Activated CD4-positive, alpha-beta T cell treated with anti-CD3 and anti-CD28 coated beads, Interleukin-2, amount 10 ng/mL, durations not matched to agents 24 days and 14 days (primary cell): Measurements from ENCODE around the gene MTX1. TPM values are rescaled to one million over a fixed set of nuclear protein-coding genes. Genes with fewer than 3 reads are reported as not detected.
A peak's percentile ranks its signal among the peaks of the same experiment; 100 is the strongest.

ENCODE experiments used
- DNase-seq: peaks from one replicate; pipeline ENCODE4 v3.0.0; 2022
- H3K27ac Mint-ChIP-seq: one replicate; pipeline ENCODE4 v1.8.0; 2022; ENCODE audit warnings: mild to moderate bottlenecking, mixed read lengths
- H3K27me3 Mint-ChIP-seq: one replicate; pipeline ENCODE4 v1.8.0; 2022; ENCODE audit warnings: mixed read lengths
- H3K36me3 Mint-ChIP-seq: one replicate; pipeline ENCODE4 v1.8.0; 2022; ENCODE audit warnings: low read depth, mild to moderate bottlenecking, mixed read lengths
- H3K4me1 Mint-ChIP-seq: one replicate; pipeline ENCODE4 v1.8.0; 2021; ENCODE audit warnings: mixed read lengths
- H3K4me3 Mint-ChIP-seq: one replicate; pipeline ENCODE4 v1.8.0; 2022; ENCODE audit warnings: mild to moderate bottlenecking, moderate library complexity, mixed read lengths
- H3K9me3 Mint-ChIP-seq: one replicate; pipeline ENCODE4 v1.8.0; 2021; ENCODE audit warnings: mixed read lengths
- intact Hi-C: fragments of 100-400 bp; cut with micrococcal nuclease; formaldehyde crosslinking; loops from one replicate; pipeline ENCODE4 v1.15.1; 2023
- total RNA-seq: library from RNA; stranded (reverse); gene quantifications from 2 replicates; pipeline ENCODE4 v1.2.3, GENCODE V29; 2022

MTX1 gene
- total RNA-seq, 1 donor from 2014 or later: 64.7 TPM

DNA sequence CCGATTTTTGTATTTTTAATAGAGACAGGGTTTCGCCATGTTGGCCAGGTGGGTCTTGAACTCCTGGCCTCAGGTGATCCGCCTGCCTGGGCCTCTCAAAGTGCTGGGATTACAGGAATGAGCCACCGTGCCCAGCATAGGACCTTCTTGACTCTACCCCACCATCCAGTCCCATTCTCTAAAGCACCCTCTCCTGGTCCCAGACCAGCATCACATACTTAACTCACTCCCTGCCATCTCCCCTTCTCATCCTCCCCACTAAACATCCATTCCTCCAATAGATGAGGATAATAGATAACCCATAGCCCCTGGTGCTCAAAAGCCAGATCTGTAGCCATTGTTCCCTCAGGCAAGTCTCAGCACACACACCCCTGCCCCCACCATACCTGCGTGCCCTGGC lies 44.7 kb downstream of the MTX1 start:
- H3K9me3 Mint-ChIP-seq: no peaks in the 10 kb centered on the region
- no peak for DNase-seq
- peak overlapping the region; percentile 85 for H3K4me3 Mint-ChIP-seq
- H3K36me3 Mint-ChIP-seq: peaks cover 23% of the 10 kb centered on the region
- peaks cover 26% of the 10 kb centered on the region for H3K4me1 Mint-ChIP-seq
- intact Hi-C loops: no loop called here
- H3K27me3 Mint-ChIP-seq: no peaks in the 10 kb centered on the region
- peak overlapping the region; percentile 46 for H3K27ac Mint-ChIP-seq

DNA sequence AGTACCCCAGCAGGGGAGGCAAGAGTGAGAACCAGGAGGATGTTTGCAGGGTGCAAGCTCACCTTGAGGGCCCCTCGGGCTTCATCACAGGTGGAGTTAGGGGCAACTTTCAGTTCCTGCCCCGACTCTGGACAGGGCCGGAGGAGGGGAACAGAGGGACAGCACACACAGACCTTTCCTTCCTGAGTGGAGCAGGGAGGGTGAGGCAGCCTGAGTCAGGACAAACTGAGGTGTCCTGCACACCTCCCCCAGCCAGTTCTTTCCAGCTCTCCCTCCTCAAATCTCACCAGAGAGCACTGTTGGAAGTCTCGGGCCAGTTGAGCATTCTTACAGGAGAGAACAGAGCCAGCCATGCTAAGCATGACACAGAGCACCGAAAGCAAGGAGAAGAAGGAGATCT lies 45.3 kb downstream of the MTX1 start:
- peaks cover 26% of the 10 kb centered on the region for H3K4me1 Mint-ChIP-seq
- H3K4me3 Mint-ChIP-seq: peak overlapping the region; percentile 85
- H3K36me3 Mint-ChIP-seq: peaks cover 29% of the 10 kb centered on the region
- peak overlapping the region; percentile 81 for H3K27ac Mint-ChIP-seq
- no peaks in the 10 kb centered on the region for H3K9me3 Mint-ChIP-seq
- DNase-seq: no peak
- intact Hi-C loops: no loop called here
- no peaks in the 10 kb centered on the region for H3K27me3 Mint-ChIP-seq

DNA sequence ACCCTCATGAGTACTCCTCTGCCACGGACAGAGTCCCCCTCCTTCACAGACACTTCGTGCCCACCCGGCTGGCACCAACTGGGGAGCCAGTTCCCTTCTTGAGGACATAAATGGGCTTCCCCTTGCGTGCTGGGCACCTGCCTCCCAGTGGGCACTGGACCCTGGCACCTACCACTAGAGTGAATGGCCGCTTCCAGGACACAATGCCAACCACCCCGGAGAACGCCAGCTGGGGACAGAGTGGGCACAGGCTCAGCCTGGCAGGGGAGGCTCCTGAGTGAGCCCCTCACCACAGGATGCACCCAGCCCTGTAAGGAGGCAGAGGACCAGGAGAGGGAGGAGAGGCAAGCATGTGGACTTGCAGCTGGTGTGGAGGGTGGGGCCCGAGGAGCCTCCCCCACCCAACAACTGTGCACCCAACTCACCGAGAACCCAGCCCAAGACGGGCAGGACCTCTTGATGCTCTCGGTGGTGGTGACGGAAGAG lies 45.8 kb downstream of the MTX1 start:
- Mint-ChIP-seq H3K9me3 (no peaks in the 10 kb centered on the region), H3K36me3 (peaks cover 32% of the 10 kb centered on the region), H3K27ac (peak overlapping the region; percentile 81), H3K4me3 (peak overlapping the region; percentile 85), H3K27me3 (no peaks in the 10 kb centered on the region), H3K4me1 (peaks cover 26% of the 10 kb centered on the region)
- intact Hi-C loops: no loop called here
- no peak for DNase-seq

DNA sequence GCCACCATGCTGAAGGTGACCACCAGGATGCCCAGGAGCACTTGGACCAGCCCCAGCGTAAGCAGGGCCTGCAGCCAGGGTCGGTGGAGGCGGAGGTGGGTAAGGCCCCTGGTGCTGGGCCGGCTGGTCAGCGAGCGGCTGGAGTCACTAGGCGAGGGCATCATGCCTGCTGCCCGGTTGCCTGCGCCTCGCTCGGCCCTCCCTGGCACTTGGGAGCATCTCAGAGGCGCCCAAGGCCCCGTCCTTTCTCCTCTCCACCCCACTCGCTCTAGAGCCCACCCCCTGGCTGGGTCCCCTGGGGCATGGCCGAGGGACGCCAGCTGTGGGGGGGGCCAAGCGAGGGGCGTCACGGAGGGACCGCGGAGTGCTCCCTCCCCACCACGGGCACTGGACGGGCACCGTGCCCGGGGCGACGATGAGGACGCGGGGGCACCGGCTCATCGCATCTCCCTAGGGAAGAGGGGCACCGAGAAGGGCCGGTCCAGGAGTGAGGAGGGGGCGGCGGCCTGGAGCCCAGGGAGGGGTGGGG lies 46.3 kb downstream of the MTX1 start:
- peak overlapping the region; percentile 85 for H3K4me3 Mint-ChIP-seq
- H3K36me3 Mint-ChIP-seq: peaks cover 34% of the 10 kb centered on the region
- no peaks in the 10 kb centered on the region for H3K27me3 Mint-ChIP-seq
- peak overlapping the region; percentile 81 for H3K27ac Mint-ChIP-seq
- no peaks in the 10 kb centered on the region for H3K9me3 Mint-ChIP-seq
- DNase-seq: peak; percentile 67
- intact Hi-C loops: loop anchor here (1.0 kb wide), 2 partner anchors 27 to 69 kb away; no protein-coding TSS in a partner anchor
- peaks cover 26% of the 10 kb centered on the region for H3K4me1 Mint-ChIP-seq

DNA sequence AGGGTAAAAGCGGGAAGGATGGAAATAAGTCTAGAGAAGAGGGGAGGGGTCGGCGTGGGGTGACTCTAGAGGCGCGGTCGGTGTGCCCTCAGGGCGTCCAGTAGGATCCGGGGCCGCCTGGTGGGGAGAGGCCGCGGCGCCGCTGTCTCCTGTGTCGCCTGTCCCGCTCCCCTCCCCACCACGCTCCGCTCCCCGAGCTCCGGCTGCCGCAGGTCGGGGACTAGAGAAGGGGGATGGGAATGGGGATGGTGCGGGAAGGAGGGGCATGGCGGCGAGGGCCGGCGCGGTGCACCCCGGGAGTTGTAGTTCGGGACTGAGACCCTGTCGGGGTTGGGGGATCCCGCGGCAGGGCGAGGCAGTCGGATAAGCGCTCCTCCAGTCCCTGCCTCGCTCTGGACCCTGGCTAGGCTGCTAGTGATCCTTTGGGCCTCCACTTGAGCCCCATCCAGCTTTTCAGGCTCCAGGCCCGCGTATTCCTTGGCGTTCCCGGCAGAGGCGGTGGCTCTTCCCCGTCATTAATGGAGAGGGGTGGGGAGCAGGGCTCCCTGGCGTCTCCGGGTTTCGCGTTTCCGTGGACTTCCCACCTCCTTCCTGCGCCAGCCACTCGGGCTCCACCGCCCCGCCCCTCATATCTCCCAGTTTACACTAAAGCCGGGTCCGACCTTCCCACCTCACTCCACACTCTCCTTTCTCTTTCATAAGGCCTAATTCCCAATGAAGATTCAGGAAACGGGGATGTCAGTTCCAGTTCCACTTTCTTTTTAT lies 46.9 kb downstream of the MTX1 start, which contains the start of gene ENTREP3:
Gene ENTREP3 (minus strand): TSS at position 241 of the 765 bp plus-strand sequence. CDS start 606 bp downstream, outside the sequence.
- intact Hi-C loops: loop anchor here (1.0 kb wide), 2 partner anchors 28 to 68 kb away; no protein-coding TSS in a partner anchor
- H3K9me3 Mint-ChIP-seq: no peaks in the 10 kb centered on the region
- peak within 1 kb of the TSS; percentile 85 for H3K4me3 Mint-ChIP-seq
- peak within 1 kb of the TSS; percentile 81 for H3K27ac Mint-ChIP-seq
- peaks cover 28% of the 10 kb centered on the region for H3K4me1 Mint-ChIP-seq
- H3K27me3 Mint-ChIP-seq: no peaks in the 10 kb centered on the region
- peaks cover 39% of the 10 kb centered on the region for H3K36me3 Mint-ChIP-seq
- peak; percentile 94 for DNase-seq

DNA sequence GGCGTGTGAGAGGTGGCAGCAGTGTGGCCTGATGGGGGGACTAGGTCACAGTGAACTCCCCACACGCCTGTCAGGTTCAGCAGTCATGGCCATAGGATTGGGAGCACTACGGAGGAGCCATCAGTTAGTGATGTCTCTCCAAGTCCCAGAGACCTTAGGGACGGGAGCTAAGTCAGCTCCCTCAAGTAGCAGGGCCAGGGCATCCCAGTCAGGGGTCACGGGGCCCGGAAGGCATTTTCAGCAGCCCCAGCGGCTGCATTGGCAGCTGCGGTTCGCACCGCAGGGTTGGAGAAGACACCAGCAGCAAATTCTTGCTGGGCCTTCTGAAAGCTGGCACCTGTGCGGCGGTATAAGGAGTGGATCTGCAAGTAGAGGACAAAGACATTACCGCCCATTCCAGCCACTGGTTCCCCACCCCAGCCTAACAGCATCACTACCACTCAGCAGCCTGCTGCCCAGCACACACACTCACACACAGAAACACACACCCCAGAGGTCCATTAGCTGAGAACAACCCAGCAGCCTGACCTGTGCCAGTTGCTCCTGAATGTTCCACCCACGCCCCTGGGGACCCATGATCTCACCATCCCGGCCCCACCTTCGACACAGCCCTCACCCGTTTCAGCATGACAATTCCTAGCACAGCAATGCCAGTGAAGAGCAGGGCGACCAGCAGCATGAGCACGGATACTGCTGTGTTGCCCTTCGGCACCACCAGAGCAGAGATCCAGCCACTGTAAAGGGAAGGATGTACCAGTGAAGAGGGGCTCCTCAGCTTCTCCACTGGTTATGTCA lies 47.8 kb downstream of the MTX1 start:
- peak overlapping the region; percentile 72 for H3K27ac Mint-ChIP-seq
- H3K27me3 Mint-ChIP-seq: no peaks in the 10 kb centered on the region
- no peaks in the 10 kb centered on the region for H3K9me3 Mint-ChIP-seq
- intact Hi-C loops: no loop called here
- H3K36me3 Mint-ChIP-seq: peaks cover 43% of the 10 kb centered on the region
- peak overlapping the region; percentile 85 for H3K4me3 Mint-ChIP-seq
- peaks cover 32% of the 10 kb centered on the region for H3K4me1 Mint-ChIP-seq
- peak; percentile 60 for DNase-seq

DNA sequence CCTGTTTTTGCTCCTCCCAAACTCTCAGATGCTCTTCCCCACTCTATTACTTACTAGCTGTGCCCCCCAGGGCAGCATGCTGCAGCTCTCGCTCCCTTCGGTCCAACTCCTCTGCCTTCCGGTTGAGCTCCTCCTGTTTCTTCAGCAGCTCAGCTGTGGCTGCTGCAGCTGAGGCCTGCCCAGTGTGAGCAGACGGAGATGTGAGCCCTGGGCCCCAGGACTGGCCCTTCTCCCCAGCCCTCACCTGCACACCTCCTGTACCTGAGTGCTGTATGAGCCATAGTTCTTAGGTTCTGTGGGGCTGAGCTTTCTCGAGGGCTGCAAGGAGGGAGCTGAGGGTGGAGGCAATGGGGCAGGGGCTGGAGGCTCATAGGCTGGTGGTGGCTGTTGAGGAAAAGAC lies 51.8 kb downstream of the MTX1 start:
- Mint-ChIP-seq H3K4me3 (peak overlapping the region; percentile 96), H3K27ac (peak overlapping the region; percentile 39), H3K36me3 (peaks cover 71% of the 10 kb centered on the region), H3K9me3 (no peaks in the 10 kb centered on the region), H3K27me3 (no peaks in the 10 kb centered on the region), H3K4me1 (peaks cover 32% of the 10 kb centered on the region)
- intact Hi-C loops: loop anchor here (5.0 kb wide), 1 partner anchor 53 kb away; the partner anchor contains the start of genes MTX1 and THBS3
- no peak for DNase-seq

DNA sequence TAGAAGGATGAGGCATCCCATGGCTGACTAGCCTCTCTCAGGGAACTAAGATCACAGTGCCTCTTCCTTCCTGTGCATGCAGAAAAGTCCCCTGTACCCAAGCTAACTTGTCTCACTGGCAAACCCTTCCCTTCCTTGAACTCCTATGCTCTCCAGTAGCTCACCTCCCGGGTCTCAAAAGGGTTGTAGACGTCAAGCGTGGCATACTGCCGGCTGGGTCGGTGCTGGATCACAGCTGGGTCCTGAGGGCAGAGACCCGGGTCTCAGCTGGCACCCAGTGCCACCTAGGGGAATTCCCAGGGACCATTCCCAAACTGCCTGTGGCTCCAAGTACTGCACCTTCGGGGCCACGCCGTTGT lies 53.0 kb downstream of the MTX1 start:
- intact Hi-C loops: loop anchor here (5.0 kb wide), 1 partner anchor 54 kb away; the partner anchor contains the start of genes MTX1 and THBS3
- H3K27ac Mint-ChIP-seq: peak overlapping the region; percentile 91
- H3K4me3 Mint-ChIP-seq: peak overlapping the region; percentile 96
- peaks cover 79% of the 10 kb centered on the region for H3K36me3 Mint-ChIP-seq
- H3K4me1 Mint-ChIP-seq: peaks cover 30% of the 10 kb centered on the region
- peak; percentile 78 for DNase-seq
- H3K9me3 Mint-ChIP-seq: no peaks in the 10 kb centered on the region
- no peaks in the 10 kb centered on the region for H3K27me3 Mint-ChIP-seq

DNA sequence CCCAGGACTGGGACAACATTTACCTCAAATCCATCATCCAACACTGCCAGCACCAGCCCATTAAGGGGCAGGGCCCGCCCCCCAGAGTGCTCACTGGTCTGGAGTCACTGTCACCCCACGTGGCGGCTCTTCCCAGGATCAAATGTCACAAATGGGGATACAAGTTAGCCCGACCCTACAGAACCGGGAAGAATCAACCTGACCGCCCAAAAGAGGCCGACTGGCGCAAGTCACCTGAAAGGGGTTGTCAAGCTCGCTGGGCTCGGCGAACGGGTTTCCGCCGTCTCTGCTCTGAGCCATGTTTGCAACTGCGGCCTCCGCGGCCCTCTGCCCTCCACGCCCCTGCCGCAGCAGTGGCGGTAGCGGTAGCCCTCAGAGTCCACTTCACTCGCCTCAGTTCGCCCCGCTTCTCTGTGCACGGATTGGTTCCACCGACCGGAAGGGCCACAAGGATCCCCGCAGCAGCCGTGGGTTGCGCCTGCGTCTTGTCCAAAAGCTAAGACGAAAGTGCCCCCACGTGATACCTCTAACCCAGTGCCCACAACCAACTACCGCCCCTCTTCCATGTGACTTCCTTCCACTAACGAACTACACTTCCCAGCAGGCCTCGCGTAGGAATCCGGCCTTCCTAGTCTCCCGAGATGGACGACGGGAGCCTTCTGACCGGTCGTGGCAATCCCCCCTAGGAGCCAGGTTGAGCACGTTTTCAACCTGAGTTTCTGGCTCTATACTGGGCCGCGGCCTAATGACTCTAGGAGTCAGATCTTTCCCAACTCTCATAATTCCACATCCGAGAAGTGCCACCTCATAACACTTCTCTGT lies 53.6 kb downstream of the MTX1 start, which contains the start of gene SCAMP3:
Gene SCAMP3 (minus strand): TSS at position 509 of the 822 bp plus-strand sequence. CDS start 209 bp downstream, at position 300.
- no peaks in the 10 kb centered on the region for H3K27me3 Mint-ChIP-seq
- peak within 1 kb of the TSS; percentile 96 for H3K4me3 Mint-ChIP-seq
- H3K4me1 Mint-ChIP-seq: peaks cover 30% of the 10 kb centered on the region
- H3K36me3 Mint-ChIP-seq: peaks cover 78% of the 10 kb centered on the region
- no peaks in the 10 kb centered on the region for H3K9me3 Mint-ChIP-seq
- DNase-seq: peak; percentile 96
- peak within 1 kb of the TSS; percentile 91 for H3K27ac Mint-ChIP-seq
- intact Hi-C loops: loop anchor here (1.0 to 5.0 kb wide), 7 partner anchors 11 to 597 kb away; partner anchors contain the start of genes CLK2, FDPS, HCN3 and MTX1

DNA sequence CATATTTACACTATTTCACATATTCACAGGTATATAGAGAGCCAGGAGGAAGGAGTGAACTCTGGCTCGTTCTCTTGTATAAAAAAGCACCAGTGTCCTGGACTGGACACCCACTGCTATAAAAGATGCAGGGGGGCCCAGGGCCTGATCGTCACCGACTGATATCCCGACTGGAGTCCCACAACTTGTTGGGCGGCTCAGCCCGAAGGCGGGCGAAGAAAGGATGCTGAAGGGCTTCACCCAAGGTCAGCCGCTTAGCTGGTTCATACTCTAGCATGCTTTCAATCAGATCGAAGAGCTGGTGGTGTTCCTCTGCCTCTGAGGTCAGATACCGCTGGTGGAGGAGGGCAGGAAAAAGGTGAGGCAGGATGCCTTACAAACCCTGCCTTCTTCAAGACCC lies 54.6 kb downstream of the MTX1 start:
- Mint-ChIP-seq H3K4me3 (peak overlapping the region; percentile 96), H3K36me3 (peaks cover 80% of the 10 kb centered on the region)

More for the DNA sequence above, 54.6 kb downstream of the MTX1 start:
- H3K4me1 Mint-ChIP-seq: peaks cover 31% of the 10 kb centered on the region
- intact Hi-C loops: loop anchor here (5.0 kb wide), 1 partner anchor 56 kb away; the partner anchor contains the start of genes MTX1 and THBS3
- peak overlapping the region; percentile 91 for H3K27ac Mint-ChIP-seq
- H3K27me3 Mint-ChIP-seq: no peaks in the 10 kb centered on the region
- no peaks in the 10 kb centered on the region for H3K9me3 Mint-ChIP-seq
- DNase-seq: no peak
